GM18508 (cell line): Measurements from ENCODE around the gene MORN1.

Experiments
- ATAC-seq: cut with Tn5 transposase; IDR thresholded peaks from one replicate; pipeline ENCODE4 v1.9.1; 2021; ENCODE audit warnings: moderate number of reproducible peaks; ENCODE audit not compliant: insufficient read depth, unreplicated experiment

Gene MORN1

GRCh38 chr1:2389644-2390043 is 1.7 kb downstream of the MORN1 start:
- no peak for ATAC-seq

GRCh38 chr1:2388004-2388913 is 3.1 kb downstream of the MORN1 start:
- no peak for ATAC-seq

- ATAC-seq, result no peak
Measured at GRCh38 chr1:2386636-2387611, 4.4 kb downstream of the MORN1 start.

GRCh38 chr1:2385606-2386280 is 5.6 kb downstream of the MORN1 start:
- no peak for ATAC-seq

GRCh38 chr1:2384941-2385481 is 6.3 kb downstream of the MORN1 start:
- ATAC-seq, result no peak

- ATAC-seq, result no peak
Measured at GRCh38 chr1:2384130-2384860, 7.1 kb downstream of the MORN1 start.

GRCh38 chr1:2383576-2383975 is 7.8 kb downstream of the MORN1 start:
- ATAC-seq, result no peak

- no peak for ATAC-seq
Measured at GRCh38 chr1:2382621-2383361, 8.6 kb downstream of the MORN1 start.

- ATAC-seq, result no peak
Measured at GRCh38 chr1:2381741-2382620, 9.4 kb downstream of the MORN1 start.

GRCh38 chr1:2380816-2381591 is 10.3 kb downstream of the MORN1 start:
- ATAC-seq, result no peak

- no peak for ATAC-seq
Measured at GRCh38 chr1:2379733-2380404, 11.5 kb downstream of the MORN1 start.

GRCh38 chr1:2378956-2379732 is 12.2 kb downstream of the MORN1 start:
- ATAC-seq, result no peak

- ATAC-seq, result no peak
Measured at GRCh38 chr1:2378441-2378851, 12.9 kb downstream of the MORN1 start.

- no peak for ATAC-seq
Measured at GRCh38 chr1:2377751-2378440, 13.5 kb downstream of the MORN1 start.

- ATAC-seq, result no peak
Measured at GRCh38 chr1:2376931-2377672, 14.3 kb downstream of the MORN1 start.
